ENCODE measurements around the gene GPATCH8. TPM values are rescaled to one million over a fixed set of nuclear protein-coding genes. Genes with fewer than 3 reads are reported as not detected.

The GPATCH8 gene
- total and polyA plus RNA-seq, 9 of the 15 experiments (the other 6 are each of a cell fraction or from before 2014, with no cell fraction given) = 10.6 to 29.6 (median 13.2) TPM

GRCh38 chr17:44356241-44356640 lies 147.0 kb downstream of the GPATCH8 start:
- Histone ChIP-seq H4K20me1 (replicated peaks; ENCODE audit: control insufficient read depth, insufficient read depth, low read length) (peaks cover 4% of the 10 kb centered on the region; the same call in 1 of the 2 replicates), H3K9ac (ENCODE audit: insufficient read depth in 1 of 2, low read depth in 2 of 2, low read length in 2 of 2) (peak overlapping the region in 1 of 2 experiments; percentile 64; a peak in 1 of 4 replicates), H3K79me2 (ENCODE audit: control insufficient read depth, insufficient read depth, low read length) (no peaks in the 10 kb centered on the region), H3K27ac (ENCODE audit: extremely low read depth, low read depth, low read length) (no peak overlapping the region), H2AFZ (ENCODE audit: low read depth, low read length) (no peak overlapping the region), H3K4me2 (ENCODE audit: insufficient read depth, low read length) (no peak overlapping the region), H3K27me3 (ENCODE audit: control insufficient read depth in 2 of 2, insufficient read depth in 2 of 2, low read length in 2 of 2) (no peaks in the 10 kb centered on the region), H3K4me1 (replicated peaks in 1 of 2; ENCODE audit: control insufficient read depth in 2 of 2, insufficient read depth in 2 of 2, low read length in 2 of 2) (peaks cover 0 to 36% of the 10 kb centered on the region in 2 experiments; a peak in 3 of 5 replicates), H3K4me3 (no peak overlapping the region), H3K9me3 (replicated peaks; ENCODE audit: control insufficient read depth, insufficient read depth, low read depth, low read length) (no peaks in the 10 kb centered on the region), H3K9me1 (ENCODE audit: control insufficient read depth, insufficient read depth, low read length) (no peaks in the 10 kb centered on the region), H3K36me3 (ENCODE audit: control insufficient read depth, insufficient read depth, low read length) (peaks cover 5% of the 10 kb centered on the region; the same call in 1 of the 3 replicates)
- FAIRE-seq (no peak), ATAC-seq (no peak), DNase-seq (ENCODE audit: extremely low read depth in 1 of 4, low spot score in 3 of 4) (peak in 1 of 4 experiments; percentile 5)
- intact Hi-C loops (cut with micrococcal nuclease) = no loop called here
- POLR2A ChIA-PET = interaction anchor here (0.6 to 1.8 kb wide), 5 partner anchors 10 to 479 kb away, joined by 3 to 8 read pairs (median 4); partner anchors contain the start of genes GRN and UBTF
- CTCF ChIA-PET (ENCODE audit: low intra/inter-chr PET ratio) = no interaction called here
- in situ Hi-C loops (cut with MboI) = no loop called here
- BruUV-seq (replicated peaks) = no TSS peak
- WGBS (ENCODE audit: insufficient coverage, low coverage, missing lambda C conversion rate) = 37% methylated on average over 6 of the region's 11 CpGs
- TF ChIP-seq CTBP1 (IDR thresholded peaks at IDR 0.05; ENCODE audit: borderline replicate concordance) = no peak
- TF ChIP-seq ZNF695 (CRISPR knock-in tag; IDR thresholded peaks at IDR 0.05) = no peak
- TF ChIP-seq SAFB (IDR thresholded peaks at IDR 0.05; ENCODE audit: borderline replicate concordance, low read depth, low read length) = no peak
- no peak for TF ChIP-seq MYBL2 (IDR thresholded peaks at IDR 0.05; ENCODE audit: low read depth)
- TF ChIP-seq MYBL2 (CRISPR knock-in tag; IDR thresholded peaks at IDR 0.05; ENCODE audit: borderline replicate concordance) = no peak
- TF ChIP-seq ETS1 (conservative IDR thresholded peaks at IDR 0.05; ENCODE audit: control insufficient read depth, low read depth, low read length) = no peak
- TF ChIP-seq NKRF (IDR thresholded peaks at IDR 0.05; ENCODE audit: borderline replicate concordance) = no peak
- TF ChIP-seq ASH1L (IDR thresholded peaks at IDR 0.05; ENCODE audit: borderline replicate concordance, low read depth, partially characterized antibody) = no peak
- TF ChIP-seq ETS2 (tag; IDR thresholded peaks at IDR 0.05; ENCODE audit: borderline replicate concordance, poor library complexity, severe bottlenecking) = no peak
- TF ChIP-seq RBM34 (IDR thresholded peaks at IDR 0.05; ENCODE audit: borderline replicate concordance, insufficient read depth, low read length) = no peak
- no peak for TF ChIP-seq AFF1 (IDR thresholded peaks at IDR 0.05; ENCODE audit: low read depth in 1 of 2, partially characterized antibody in 2 of 2)
- TF ChIP-seq PTRF (tag; IDR thresholded peaks at IDR 0.05) = no peak
- TF ChIP-seq ZNF124 (CRISPR knock-in tag; IDR thresholded peaks at IDR 0.05) = no peak
- TF ChIP-seq EP400 (IDR thresholded peaks at IDR 0.05) = no peak
- TF ChIP-seq ZFP30 (CRISPR knock-in tag; IDR thresholded peaks at IDR 0.05; ENCODE audit: borderline replicate concordance) = no peak

All from K562 (cell line).